Neural crest cell (in vitro differentiated cells): ENCODE data around the gene PCDHGC4. TPM values are rescaled to one million over a fixed set of nuclear protein-coding genes. Genes with fewer than 3 reads are reported as not detected.

ENCODE experiments used
- DNase-seq: peaks from one replicate; pipeline ENCODE4 v3.0.0; 2021; ENCODE audit warnings: low read depth, mixed read lengths, low spot score
- H3K27ac Mint-ChIP-seq: one replicate; pipeline ENCODE4 v1.8.0; 2021; ENCODE audit warnings: mild to moderate bottlenecking, mixed read lengths; ENCODE audit not compliant: unreplicated experiment
- H3K27me3 Mint-ChIP-seq: 2 replicates; pipeline ENCODE4 v1.8.0; 2021; ENCODE audit warnings: low read depth, mild to moderate bottlenecking, mixed read lengths
- H3K36me3 Mint-ChIP-seq: 2 replicates; pipeline ENCODE4 v1.8.0; 2021; ENCODE audit warnings: low read depth, mild to moderate bottlenecking, mixed read lengths
- H3K4me1 Mint-ChIP-seq: 2 replicates; pipeline ENCODE4 v1.8.0; 2021; ENCODE audit warnings: mixed read lengths
- H3K4me3 Mint-ChIP-seq: one replicate; pipeline ENCODE4 v1.8.0; 2021; ENCODE audit warnings: mild to moderate bottlenecking, mixed read lengths
- H3K9me3 Mint-ChIP-seq: 2 replicates; pipeline ENCODE4 v1.8.0; 2021; ENCODE audit warnings: mixed read lengths
- CTCF ChIP-seq: fragments of 200-600 bp; sonication (generic); conservative IDR thresholded peaks from 2 replicates; pipeline ENCODE4 v1.5.0; 2021; ENCODE audit warnings: antibody characterized with exemption, mild to moderate bottlenecking
- total RNA-seq: library from RNA; stranded (reverse); gene quantifications from 2 replicates; pipeline ENCODE4 v1.2.1, GENCODE V29; 2021

PCDHGC4 gene
- total RNA-seq, 1 donor from 2014 or later = 14.8 TPM

GRCh38 chr5:141528291-141528984, 43.6 kb downstream of the PCDHGC4 start:
- TF ChIP-seq CTCF = no peak
- H3K27me3 Mint-ChIP-seq = no peaks in the 10 kb centered on the region
- H3K9me3 Mint-ChIP-seq = peaks cover 3% of the 10 kb centered on the region
- no peak for DNase-seq
- no peak overlapping the region for H3K4me3 Mint-ChIP-seq
- peaks cover 29% of the 10 kb centered on the region for H3K4me1 Mint-ChIP-seq
- H3K27ac Mint-ChIP-seq = peak overlapping the region; percentile 81
- peaks cover 19% of the 10 kb centered on the region for H3K36me3 Mint-ChIP-seq

GRCh38 chr5:141529002-141529401, 44.2 kb downstream of the PCDHGC4 start:
- peaks cover 28% of the 10 kb centered on the region for H3K4me1 Mint-ChIP-seq
- TF ChIP-seq CTCF = no peak
- H3K27ac Mint-ChIP-seq = peak overlapping the region; percentile 81
- H3K27me3 Mint-ChIP-seq = no peaks in the 10 kb centered on the region
- DNase-seq = no peak
- no peak overlapping the region for H3K4me3 Mint-ChIP-seq
- peaks cover 20% of the 10 kb centered on the region for H3K36me3 Mint-ChIP-seq
- peaks cover 3% of the 10 kb centered on the region for H3K9me3 Mint-ChIP-seq

- DNase-seq = no peak
- Mint-ChIP-seq H3K9me3 (no peaks in the 10 kb centered on the region), H3K4me3 (no peak overlapping the region), H3K36me3 (peaks cover 21% of the 10 kb centered on the region), H3K4me1 (peaks cover 28% of the 10 kb centered on the region), H3K27me3 (no peaks in the 10 kb centered on the region), H3K27ac (no peak overlapping the region)
- TF ChIP-seq CTCF = no peak
These were observed 45.0 kb downstream of the PCDHGC4 start for GRCh38 chr5:141529873-141530272.

- no peak for TF ChIP-seq CTCF
- Mint-ChIP-seq H3K4me3 (no peak overlapping the region), H3K27me3 (no peaks in the 10 kb centered on the region), H3K4me1 (peaks cover 18% of the 10 kb centered on the region), H3K9me3 (no peaks in the 10 kb centered on the region), H3K27ac (no peak overlapping the region), H3K36me3 (peaks cover 21% of the 10 kb centered on the region)
- DNase-seq = no peak
These were observed 47.9 kb downstream of the PCDHGC4 start for GRCh38 chr5:141532726-141533125.

- TF ChIP-seq CTCF = no peak
- peaks cover 18% of the 10 kb centered on the region for H3K4me1 Mint-ChIP-seq
- no peaks in the 10 kb centered on the region for H3K9me3 Mint-ChIP-seq
- no peak for DNase-seq
- no peak overlapping the region for H3K4me3 Mint-ChIP-seq
- H3K36me3 Mint-ChIP-seq = peaks cover 14% of the 10 kb centered on the region
- H3K27me3 Mint-ChIP-seq = no peaks in the 10 kb centered on the region
- no peak overlapping the region for H3K27ac Mint-ChIP-seq
These were observed 49.1 kb downstream of the PCDHGC4 start for GRCh38 chr5:141533897-141534296.
